HEK293 (cell line): Measurements from ENCODE around the gene MPHOSPH6.

Experiments used
- CTCF ChIA-PET: fragments of 350-600 bp; formaldehyde crosslinking; extraction: SDS; loops from one replicate; lab custom pipeline; 2021; ENCODE audit warnings: antibody characterized with exemption; lab: Yijun Ruan, JAX
- POLR2A ChIA-PET: fragments of 300-600 bp; formaldehyde crosslinking; extraction: SDS; loops from one replicate; lab custom pipeline; 2020; ENCODE audit warnings: antibody characterized with exemption, inconsistent platforms; lab: Yijun Ruan, JAX
- H3K27ac ChIP-seq: fragments of 200-500 bp; sonication (Bioruptor generic); 2 replicates; pipeline ENCODE4 v1.5.1; 2014; ENCODE audit warnings: low read depth, low read length, control low read depth, inconsistent platforms; ENCODE audit errors: extremely low read depth
- H3K36me3 ChIP-seq, 2 experiments: fragments of 200-500 bp in 1 of 2; sonication (Bioruptor generic) in 1 of 2; 1 replicate in 1 of 2; 2 replicates in 1 of 2; pipeline ENCODE4 v1.5.1; 2014 to 2017; ENCODE audit warnings: inconsistent platforms in 2 of 2, low read length in 2 of 2; ENCODE audit not compliant: control insufficient read depth in 2 of 2, insufficient read depth in 1 of 2
- H3K4me1 ChIP-seq: fragments of 200-500 bp; sonication (Bioruptor generic); 2 replicates; pipeline ENCODE4 v1.5.1; 2014; ENCODE audit warnings: mild to moderate bottlenecking, low read length, inconsistent platforms; ENCODE audit not compliant: control insufficient read depth, insufficient read depth
- H3K4me3 ChIP-seq: 2 replicates; pipeline ENCODE4 v1.5.1; 2011; ENCODE audit warnings: low read depth, mild to moderate bottlenecking, control low read depth, low read length, moderate library complexity
- H3K9me3 ChIP-seq: fragments of 200-500 bp; sonication (Bioruptor generic); 2 replicates; pipeline ENCODE4 v1.5.1; 2014; ENCODE audit warnings: low read depth, low read length, inconsistent platforms; ENCODE audit not compliant: control insufficient read depth, insufficient read depth
- ELK4 ChIP-seq: IDR thresholded peaks from 2 replicates; pipeline ENCODE4 v1.6.1; 2011; ENCODE audit warnings: mild to moderate bottlenecking, low read depth, low read length, borderline replicate concordance
- GLI4 ChIP-seq: fragments of 450-650 bp; formaldehyde crosslinking; IDR thresholded peaks from 2 replicates; pipeline ENCODE4 v1.5.1; 2016; ENCODE audit warnings: missing biosample characterization, missing genetic modification characterization
- GLIS2 ChIP-seq: fragments of 450-650 bp; formaldehyde crosslinking; IDR thresholded peaks from 2 replicates; pipeline ENCODE4 v1.5.1; 2016; ENCODE audit warnings: missing biosample characterization, missing genetic modification characterization
- HOXD13 ChIP-seq: sonication (generic); formaldehyde crosslinking; IDR thresholded peaks from 2 replicates; pipeline ENCODE4 v1.8.0; 2022; ENCODE audit warnings: missing genetic modification reagents, borderline replicate concordance
- KLF17 ChIP-seq: fragments of 450-650 bp; formaldehyde crosslinking; IDR thresholded peaks from 2 replicates; pipeline ENCODE4 v1.5.1; 2016; ENCODE audit warnings: missing biosample characterization, missing genetic modification characterization
- PATZ1 ChIP-seq: fragments of 450-650 bp; formaldehyde crosslinking; IDR thresholded peaks from 2 replicates; pipeline ENCODE4 v1.5.1; 2016; ENCODE audit warnings: missing biosample characterization, missing genetic modification characterization
- ZBTB48 ChIP-seq: fragments of 450-650 bp; formaldehyde crosslinking; IDR thresholded peaks from 2 replicates; pipeline ENCODE4 v1.5.1; 2016; ENCODE audit warnings: missing biosample characterization, missing genetic modification characterization
- ZBTB6 ChIP-seq: fragments of 450-650 bp; formaldehyde crosslinking; IDR thresholded peaks from 2 replicates; pipeline ENCODE4 v1.5.1; 2017; ENCODE audit warnings: missing biosample characterization, missing genetic modification characterization
- ZFP69B ChIP-seq: fragments of 450-650 bp; formaldehyde crosslinking; IDR thresholded peaks from 2 replicates; pipeline ENCODE4 v1.5.1; 2016; ENCODE audit warnings: missing biosample characterization, missing genetic modification characterization
- ZNF174 ChIP-seq: fragments of 450-650 bp; formaldehyde crosslinking; IDR thresholded peaks from 2 replicates; pipeline ENCODE4 v1.5.0; 2017; ENCODE audit warnings: missing biosample characterization, mild to moderate bottlenecking, missing genetic modification characterization
- ZNF280D ChIP-seq: fragments of 450-650 bp; formaldehyde crosslinking; IDR thresholded peaks from 2 replicates; pipeline ENCODE4 v1.5.1; 2016; ENCODE audit warnings: missing biosample characterization, missing genetic modification characterization
- ZNF585B ChIP-seq: fragments of 450-650 bp; formaldehyde crosslinking; IDR thresholded peaks from 2 replicates; pipeline ENCODE4 v1.5.1; 2016; ENCODE audit warnings: missing biosample characterization, missing genetic modification characterization
- ZNF610 ChIP-seq: fragments of 450-650 bp; formaldehyde crosslinking; IDR thresholded peaks from 2 replicates; pipeline ENCODE4 v1.5.1; 2016; ENCODE audit warnings: missing biosample characterization, missing genetic modification characterization, borderline replicate concordance
- ZNF624 ChIP-seq: fragments of 450-650 bp; formaldehyde crosslinking; IDR thresholded peaks from 2 replicates; pipeline ENCODE4 v1.5.1; 2017; ENCODE audit warnings: missing biosample characterization, missing genetic modification characterization
- TF ChIP-seq, protein P1 (sequence below): fragments of 450-650 bp; formaldehyde crosslinking; IDR thresholded peaks from 2 replicates; pipeline ENCODE4 v1.5.1; 2016; ENCODE audit warnings: missing biosample characterization, missing genetic modification characterization, borderline replicate concordance

MPHOSPH6 gene

DNA sequence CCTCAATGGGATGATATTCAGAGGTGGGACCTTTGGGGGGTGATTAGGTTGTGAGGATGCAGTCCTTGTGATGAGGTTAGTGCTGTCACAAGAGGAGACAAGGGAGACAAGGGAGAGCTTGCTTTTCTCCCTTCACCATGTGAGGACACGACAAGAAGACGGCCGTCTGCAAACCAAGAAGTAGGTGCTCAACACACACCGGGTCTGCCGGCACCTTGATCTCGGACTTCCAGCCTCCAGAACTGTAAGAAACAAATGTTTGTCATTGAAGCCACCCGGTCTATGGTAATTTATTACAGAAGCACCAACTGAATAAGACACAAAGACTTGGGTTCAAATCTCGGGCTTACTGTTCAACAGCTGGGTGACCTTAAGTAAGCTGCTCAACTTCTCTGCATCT lies 64.9 kb downstream of the MPHOSPH6 start:
- Histone ChIP-seq H3K36me3 (no peaks in the 10 kb centered on the region), H3K4me1 (no peaks in the 10 kb centered on the region), H3K4me3 (no peak overlapping the region), H3K27ac (no peak overlapping the region), H3K9me3 (no peaks in the 10 kb centered on the region)
- POLR2A ChIA-PET: no interaction called here
- TF ChIP-seq GLIS2 (tag by site-specific recombination): no peak
- TF ChIP-seq ZNF585B: no peak
- TF ChIP-seq ZNF610 (tag by site-specific recombination): no peak
- no peak for TF ChIP-seq ZFP69B (tag by site-specific recombination)
- TF ChIP-seq HOXD13 (CRISPR knock-in tag): no peak
- no peak for TF ChIP-seq ZNF280D (tag by site-specific recombination)
- no peak for TF ChIP-seq PATZ1 (tag by site-specific recombination)
- TF ChIP-seq ZBTB48 (tag by site-specific recombination): no peak
- TF ChIP-seq, protein P1, sequence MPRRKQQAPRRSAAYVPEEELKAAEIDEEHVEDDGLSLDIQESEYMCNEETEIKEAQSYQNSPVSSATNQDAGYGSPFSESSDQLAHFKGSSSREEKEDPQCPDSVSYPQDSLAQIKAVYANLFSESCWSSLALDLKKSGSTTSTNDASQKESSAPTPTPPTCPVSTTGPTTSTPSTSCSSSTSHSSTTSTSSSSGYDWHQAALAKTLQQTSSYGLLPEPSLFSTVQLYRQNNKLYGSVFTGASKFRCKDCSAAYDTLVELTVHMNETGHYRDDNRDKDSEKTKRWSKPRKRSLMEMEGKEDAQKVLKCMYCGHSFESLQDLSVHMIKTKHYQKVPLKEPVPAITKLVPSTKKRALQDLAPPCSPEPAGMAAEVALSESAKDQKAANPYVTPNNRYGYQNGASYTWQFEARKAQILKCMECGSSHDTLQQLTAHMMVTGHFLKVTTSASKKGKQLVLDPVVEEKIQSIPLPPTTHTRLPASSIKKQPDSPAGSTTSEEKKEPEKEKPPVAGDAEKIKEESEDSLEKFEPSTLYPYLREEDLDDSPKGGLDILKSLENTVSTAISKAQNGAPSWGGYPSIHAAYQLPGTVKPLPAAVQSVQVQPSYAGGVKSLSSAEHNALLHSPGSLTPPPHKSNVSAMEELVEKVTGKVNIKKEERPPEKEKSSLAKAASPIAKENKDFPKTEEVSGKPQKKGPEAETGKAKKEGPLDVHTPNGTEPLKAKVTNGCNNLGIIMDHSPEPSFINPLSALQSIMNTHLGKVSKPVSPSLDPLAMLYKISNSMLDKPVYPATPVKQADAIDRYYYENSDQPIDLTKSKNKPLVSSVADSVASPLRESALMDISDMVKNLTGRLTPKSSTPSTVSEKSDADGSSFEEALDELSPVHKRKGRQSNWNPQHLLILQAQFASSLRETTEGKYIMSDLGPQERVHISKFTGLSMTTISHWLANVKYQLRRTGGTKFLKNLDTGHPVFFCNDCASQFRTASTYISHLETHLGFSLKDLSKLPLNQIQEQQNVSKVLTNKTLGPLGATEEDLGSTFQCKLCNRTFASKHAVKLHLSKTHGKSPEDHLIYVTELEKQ (tag by site-specific recombination): no peak
- no peak for TF ChIP-seq ZBTB6 (tag by site-specific recombination)
- TF ChIP-seq ZNF624 (tag by site-specific recombination): no peak
- TF ChIP-seq GLI4: no peak
- no peak for TF ChIP-seq ELK4
- TF ChIP-seq ZNF174 (tag by site-specific recombination): no peak
- no peak for TF ChIP-seq KLF17 (tag by site-specific recombination)
- CTCF ChIA-PET: no interaction called here
